Right lobe of liver (tissue), 6 donors: ENCODE data around the gene EIF1AD. TPM values are rescaled to one million over a fixed set of nuclear protein-coding genes. Genes with fewer than 3 reads are reported as not detected.

Source experiments
- ATAC-seq, 4 donors: fragments of 200-7000 bp; cut with Tn5 transposase; one replicate each; pipeline ENCODE4 v1.9.1; 2020; ENCODE audit warnings: mild to moderate bottlenecking in 4 of 4, moderate library complexity in 4 of 4
- DNase-seq, 3 donors: peaks; one replicate each; pipeline ENCODE4 v3.0.0-alpha.2; 2020
- H3K27ac ChIP-seq, 3 donors: fragments of 200-600 bp; one replicate each; pipeline ENCODE4 v1.8.0; 2022
- H3K27me3 ChIP-seq, 2 donors: fragments of 200-600 bp; one replicate each; pipeline ENCODE4 v1.8.0; 2022
- H3K36me3 ChIP-seq, 4 donors: fragments of 200-600 bp; sonication (generic) in 1 of 4; one replicate each; pipeline versions ENCODE4 v1.5.1 to v1.8.0; 2017 to 2022; ENCODE audit warnings: control low read depth in 1 of 4
- H3K4me1 ChIP-seq, 4 donors: fragments of 200-600 bp; sonication (generic) in 1 of 4; one replicate each; pipeline versions ENCODE4 v1.5.1 to v1.8.0; 2017 to 2022; ENCODE audit warnings: control low read depth in 1 of 4
- H3K4me3 ChIP-seq, 3 donors: fragments of 200-600 bp; one replicate each; pipeline ENCODE4 v1.8.0; 2022
- H3K9me3 ChIP-seq, 4 donors: fragments of 200-600 bp; sonication (generic) in 1 of 4; one replicate each; pipeline versions ENCODE4 v1.5.1 to v1.8.0; 2017 to 2022; ENCODE audit warnings: control low read depth in 1 of 4
- POLR2A ChIP-seq: fragments of 450-650 bp; IDR thresholded peaks from one replicate; pipeline ENCODE4 v1.6.1; 2017; ENCODE audit warnings: antibody characterized with exemption, mild to moderate bottlenecking
- WGBS: methylation state at CpG from one replicate; pipeline ENCODE4 v1.1.6; 2018; ENCODE audit warnings: low coverage, low lambda C conversion rate; ENCODE audit not compliant: insufficient coverage; ENCODE audit errors: missing lambda C conversion rate; 5-methylcytosine and 5-hydroxymethylcytosine counted together
- intact Hi-C, 2 donors: fragments of 100-400 bp; cut with DNase I; formaldehyde crosslinking; loops; one replicate each; pipeline versions ENCODE4 v1.11.2 to v1.14.1; 2022
- total RNA-seq, 6 experiments: library from RNA; depleted of rRNA in 2 of 6; stranded (reverse); fragments of >200 nt in 2 of 6; fragmentation: NEBNext Ultra II Directional in 3 of 6; extraction: Animal tissue kit (Norgen Biotek cat#: 25700) in 3 of 6; gene quantifications; one replicate each; pipeline versions ENCODE4 v1.1.0 to v1.2.4, GENCODE V29; 2016 to 2023
- TF ChIP-seq, protein P1 (sequence below), 4 donors: fragments of 200-600 bp in 3 of 4; fragments of 450-650 bp in 1 of 4; IDR thresholded peaks; one replicate each; pipeline versions ENCODE4 v1.5.1 to v1.8.0; 2016 to 2022; ENCODE audit warnings: antibody characterized with exemption in 4 of 4, mild to moderate bottlenecking in 2 of 4
- donor health status: DM: no; HTN: yes; CAD: no.
- donor health status: DM: no; HTN: no; CAD: no.
- donor health status: DM: no; HTN: no; CAD: no.
- donor health status: DM: no; HTN: yes; CAD: no.
- donor health status: DM: no; HTN: yes; CAD: no.

Gene EIF1AD
- total RNA-seq, 6 experiments from 2014 or later: 11.5 to 22.1 (median 13.1) TPM

DNA sequence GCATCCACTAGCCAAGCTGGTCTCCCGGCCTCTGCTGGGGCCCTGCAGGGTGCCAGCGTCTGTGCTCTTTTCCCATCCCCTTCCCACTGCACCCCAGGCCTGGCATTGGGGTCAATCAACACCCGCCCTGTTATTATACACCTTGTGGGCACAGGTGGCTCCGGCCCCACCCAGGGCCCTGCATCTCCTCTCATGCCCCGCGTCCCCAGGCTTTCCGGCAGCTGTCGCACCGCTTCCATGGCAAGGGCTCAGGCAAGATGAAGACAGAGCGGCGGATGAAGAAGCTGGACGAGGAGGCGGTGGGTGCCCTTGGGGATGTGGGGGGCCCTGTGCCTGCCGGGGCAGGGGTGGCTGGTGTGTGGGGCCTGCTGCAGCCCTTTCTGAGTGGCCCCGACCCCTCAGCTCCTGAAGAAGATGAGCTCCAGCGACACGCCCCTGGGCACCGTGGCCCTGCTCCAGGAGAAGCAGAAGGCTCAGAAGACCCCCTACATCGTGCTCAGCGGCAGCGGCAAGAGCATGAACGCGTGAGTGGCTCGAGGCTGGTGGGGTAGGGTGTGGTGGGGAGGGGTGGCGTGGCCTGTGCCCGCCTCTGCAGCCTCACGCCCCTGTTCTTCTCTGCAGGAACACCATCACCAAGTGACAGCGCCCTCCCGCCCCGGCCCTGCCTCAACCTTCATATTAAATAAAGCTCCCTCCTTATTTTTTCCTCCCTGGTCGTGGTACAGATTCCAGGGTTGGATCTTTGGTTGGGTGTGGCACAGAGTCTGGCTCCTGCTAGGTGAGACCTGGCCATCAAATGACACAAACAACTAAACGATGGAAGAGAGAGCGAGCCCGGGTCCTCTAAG, 23.3 kb downstream of the EIF1AD start:
- TF ChIP-seq, protein P1, sequence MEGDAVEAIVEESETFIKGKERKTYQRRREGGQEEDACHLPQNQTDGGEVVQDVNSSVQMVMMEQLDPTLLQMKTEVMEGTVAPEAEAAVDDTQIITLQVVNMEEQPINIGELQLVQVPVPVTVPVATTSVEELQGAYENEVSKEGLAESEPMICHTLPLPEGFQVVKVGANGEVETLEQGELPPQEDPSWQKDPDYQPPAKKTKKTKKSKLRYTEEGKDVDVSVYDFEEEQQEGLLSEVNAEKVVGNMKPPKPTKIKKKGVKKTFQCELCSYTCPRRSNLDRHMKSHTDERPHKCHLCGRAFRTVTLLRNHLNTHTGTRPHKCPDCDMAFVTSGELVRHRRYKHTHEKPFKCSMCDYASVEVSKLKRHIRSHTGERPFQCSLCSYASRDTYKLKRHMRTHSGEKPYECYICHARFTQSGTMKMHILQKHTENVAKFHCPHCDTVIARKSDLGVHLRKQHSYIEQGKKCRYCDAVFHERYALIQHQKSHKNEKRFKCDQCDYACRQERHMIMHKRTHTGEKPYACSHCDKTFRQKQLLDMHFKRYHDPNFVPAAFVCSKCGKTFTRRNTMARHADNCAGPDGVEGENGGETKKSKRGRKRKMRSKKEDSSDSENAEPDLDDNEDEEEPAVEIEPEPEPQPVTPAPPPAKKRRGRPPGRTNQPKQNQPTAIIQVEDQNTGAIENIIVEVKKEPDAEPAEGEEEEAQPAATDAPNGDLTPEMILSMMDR (IDR thresholded peaks at IDR 0.05): no peak
- TF ChIP-seq POLR2A: no peak
- no peaks in the 10 kb centered on the region for H3K9me3 ChIP-seq
- H3K27me3 ChIP-seq: no peaks in the 10 kb centered on the region
- H3K4me1 ChIP-seq: no peaks in the 10 kb centered on the region
- no peak for DNase-seq
- 87% methylated on average over 9 of the region's 34 CpGs for WGBS
- H3K27ac ChIP-seq: no peak overlapping the region
- H3K36me3 ChIP-seq: peaks cover 0 to 33% (median 16%) of the 10 kb centered on the region in 4 donors
- no peak for ATAC-seq
- intact Hi-C loops: no loop called here
- no peak overlapping the region for H3K4me3 ChIP-seq

DNA sequence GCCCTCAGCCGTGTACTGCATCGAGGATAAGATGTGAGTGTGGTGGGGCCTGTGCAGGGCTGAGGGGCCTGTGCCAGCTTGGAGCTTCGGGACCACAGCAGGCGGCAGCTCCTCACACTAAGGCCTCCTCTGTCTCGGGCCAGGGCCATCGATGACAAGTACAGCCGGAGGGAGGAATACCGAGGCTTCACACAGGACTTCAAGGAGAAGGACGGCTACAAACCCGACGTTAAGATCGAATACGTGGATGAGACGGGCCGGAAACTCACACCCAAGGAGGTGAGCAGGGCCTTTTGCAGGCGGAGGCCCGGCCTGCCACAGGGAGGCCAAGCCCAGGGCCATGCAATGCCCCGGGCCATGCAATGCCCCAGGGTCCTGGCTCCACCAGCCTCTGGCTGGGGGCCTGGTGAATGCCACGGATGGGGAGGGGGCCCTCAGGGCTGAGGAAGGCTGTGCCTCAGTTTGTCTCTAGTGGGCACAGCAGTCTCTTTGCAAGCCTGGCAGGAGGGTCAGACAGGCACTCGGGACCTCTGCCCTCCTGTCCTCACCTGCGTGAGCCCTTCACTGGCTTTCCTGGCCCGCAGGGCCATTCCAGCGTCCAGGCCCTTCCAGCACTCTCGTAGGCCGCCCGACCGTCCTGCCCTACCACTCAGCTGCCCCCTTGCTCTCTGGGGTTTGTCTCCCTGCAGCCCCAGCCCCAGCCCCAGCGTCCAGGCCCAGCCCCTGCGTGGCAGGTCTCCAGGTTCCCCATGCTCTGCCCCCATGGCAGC, 24.2 kb downstream of the EIF1AD start:
- intact Hi-C loops: no loop called here
- DNase-seq: no peak
- H3K36me3 ChIP-seq: peaks cover 0 to 33% (median 17%) of the 10 kb centered on the region in 4 donors
- H3K4me1 ChIP-seq: no peaks in the 10 kb centered on the region
- no peak overlapping the region for H3K27ac ChIP-seq
- no peaks in the 10 kb centered on the region for H3K9me3 ChIP-seq
- 88% methylated on average over 10 of the region's 29 CpGs for whole genome bisulfite sequencing
- ATAC-seq: peak in 1 of 4 donors; percentile 15
- no peak overlapping the region for H3K4me3 ChIP-seq
- TF ChIP-seq, protein P1 (IDR thresholded peaks at IDR 0.05): no peak
- TF ChIP-seq POLR2A: no peak
- H3K27me3 ChIP-seq: no peaks in the 10 kb centered on the region

DNA sequence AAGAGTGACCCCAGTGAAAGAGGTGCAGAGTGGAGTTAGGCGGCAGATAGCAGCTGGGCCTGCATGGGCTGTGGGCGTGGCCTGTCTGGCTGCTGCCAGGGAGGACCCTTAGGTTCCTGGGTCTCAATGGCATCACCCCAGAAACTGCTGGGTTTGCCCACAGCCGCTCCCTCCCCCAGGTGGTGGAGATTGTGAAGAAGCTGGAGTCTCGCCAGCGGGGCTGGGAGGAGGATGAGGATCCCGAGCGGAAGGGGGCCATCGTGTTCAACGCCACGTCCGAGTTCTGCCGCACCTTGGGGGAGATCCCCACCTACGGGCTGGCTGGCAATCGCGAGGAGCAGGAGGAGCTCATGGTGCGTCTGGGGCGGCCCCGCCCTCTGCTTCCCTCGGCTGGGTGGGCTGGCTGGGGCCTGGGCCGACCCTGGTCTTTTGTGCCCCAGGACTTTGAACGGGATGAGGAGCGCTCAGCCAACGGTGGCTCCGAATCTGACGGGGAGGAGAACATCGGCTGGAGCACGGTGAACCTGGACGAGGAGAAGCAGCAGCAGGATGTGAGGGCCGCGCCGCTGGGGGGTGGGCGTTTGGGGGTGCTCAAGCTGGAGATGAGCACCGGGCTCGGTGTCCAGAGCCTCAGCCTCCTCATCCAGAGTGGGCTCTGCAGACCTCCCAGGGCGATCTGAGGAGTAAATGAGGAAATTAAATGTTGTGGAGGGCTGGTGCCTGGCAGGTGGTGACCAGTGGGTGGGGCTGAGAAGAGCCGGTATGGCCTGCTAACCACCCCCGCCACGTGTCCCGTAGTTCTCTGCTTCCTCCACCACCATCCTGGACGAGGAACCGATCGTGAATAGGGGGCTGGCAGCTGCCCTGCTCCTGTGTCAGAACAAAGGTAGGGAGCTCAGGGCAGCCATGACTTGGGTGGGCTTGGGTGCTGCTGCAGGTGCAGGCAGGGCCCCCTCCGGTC, 25.5 kb downstream of the EIF1AD start:
- 95% methylated on average over 8 of the region's 43 CpGs for WGBS
- no peaks in the 10 kb centered on the region for H3K4me1 ChIP-seq
- no peak for DNase-seq
- no peak overlapping the region for H3K4me3 ChIP-seq
- no peaks in the 10 kb centered on the region for H3K27me3 ChIP-seq
- no peaks in the 10 kb centered on the region for H3K9me3 ChIP-seq
- TF ChIP-seq, protein P1 (IDR thresholded peaks at IDR 0.05): no peak
- TF ChIP-seq POLR2A: no peak
- ATAC-seq: no peak
- no peak overlapping the region for H3K27ac ChIP-seq
- peaks cover 0 to 40% (median 17%) of the 10 kb centered on the region in 4 donors for H3K36me3 ChIP-seq
- intact Hi-C loops: no loop called here

DNA sequence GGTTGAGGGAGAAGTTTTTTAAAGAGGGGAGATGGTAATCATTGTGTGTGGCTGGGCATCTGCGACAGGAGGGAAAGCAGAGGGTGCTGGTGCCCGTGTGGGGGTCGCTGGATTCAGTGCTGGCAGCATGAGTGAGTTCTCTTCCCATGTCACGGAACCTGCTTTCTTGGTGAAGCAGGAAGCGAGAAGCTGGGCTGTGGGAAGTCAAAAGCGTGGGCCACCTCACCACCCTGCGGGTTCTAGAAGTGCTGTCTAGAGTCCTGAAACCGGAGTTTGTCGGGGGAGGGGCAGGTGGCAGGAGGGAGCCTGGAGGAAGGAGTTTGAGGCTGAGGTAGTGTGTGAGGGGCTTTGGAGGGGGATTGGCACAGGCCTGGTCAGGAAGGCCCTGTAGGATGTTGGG, 26.2 kb downstream of the EIF1AD start:
- no peak for TF ChIP-seq POLR2A
- TF ChIP-seq, protein P1 (IDR thresholded peaks at IDR 0.05): no peak
- H3K4me3 ChIP-seq: no peak overlapping the region
- peaks cover 0 to 40% (median 17%) of the 10 kb centered on the region in 4 donors for H3K36me3 ChIP-seq
- no peaks in the 10 kb centered on the region for H3K9me3 ChIP-seq
- WGBS: 92% methylated on average over 6 of the region's 9 CpGs
- H3K27ac ChIP-seq: no peak overlapping the region
- H3K27me3 ChIP-seq: no peaks in the 10 kb centered on the region
- ATAC-seq (no peak), DNase-seq (no peak)
- intact Hi-C loops: no loop called here
- H3K4me1 ChIP-seq: no peaks in the 10 kb centered on the region
